Astrocyte (in vitro differentiated cells and primary cell): Measurements from ENCODE around the gene LHPP.

Experiments
- CTCF ChIP-seq: IDR thresholded peaks from 2 replicates; pipeline ENCODE4 v1.5.1; 2011; ENCODE audit warnings: low read depth, mild to moderate bottlenecking, inconsistent platforms, low read length, moderate library complexity; ENCODE audit not compliant: insufficient read depth
- EZH2 ChIP-seq: IDR thresholded peaks from 2 replicates; pipeline ENCODE4 v1.6.1; 2012; ENCODE audit warnings: mild to moderate bottlenecking, low read length, inconsistent platforms; ENCODE audit not compliant: insufficient read depth

DNA sequence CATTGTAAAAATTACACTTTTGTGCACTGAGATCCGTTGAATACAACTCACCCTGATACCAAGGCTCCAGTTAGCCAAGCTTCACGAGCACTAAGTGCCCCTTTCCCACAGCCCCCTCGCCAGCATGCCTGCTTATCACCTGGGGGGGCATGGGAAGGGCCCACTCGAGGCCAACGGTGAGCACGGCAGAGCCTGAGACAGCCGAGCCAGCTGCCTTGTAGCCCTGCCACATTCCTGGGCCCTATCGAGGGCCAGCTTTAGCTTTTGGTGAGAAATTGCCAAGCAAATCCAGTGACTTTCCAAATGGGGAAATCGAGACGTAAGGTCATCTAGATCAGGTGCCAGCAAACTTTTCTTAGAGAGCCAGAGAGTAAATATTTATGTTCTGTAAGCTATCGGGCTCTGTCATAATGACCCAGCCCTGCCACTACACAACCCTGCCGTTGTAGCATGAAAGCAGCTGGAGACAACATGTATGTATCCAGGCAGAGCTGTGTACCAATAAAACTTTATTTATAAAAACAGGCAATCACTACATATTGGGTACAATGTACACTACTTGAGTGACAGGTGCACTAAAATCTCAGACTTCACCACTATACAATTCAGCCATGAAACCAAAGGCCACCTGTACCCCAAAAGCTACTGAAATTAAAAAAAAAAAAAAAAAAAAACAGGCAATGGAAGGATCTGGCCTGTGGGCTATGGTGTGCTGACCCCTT lies 198.9 kb downstream of the LHPP start:
- TF ChIP-seq CTCF, result no peak
- no peak for TF ChIP-seq EZH2
